Renal pelvis (tissue), 12 donors: ENCODE results near the gene TUT7. TPM values are rescaled to one million over a fixed set of nuclear protein-coding genes. Genes with fewer than 3 reads are reported as not detected.
"Not testable (repeated sequence)": the region's sequence is repeated elsewhere in the genome, so short reads cannot be mapped to it uniquely, and the experiment has no call there.

Experiments used
- DNase-seq: peaks from one replicate; pipeline ENCODE4 v3.0.0-alpha.2; 2013
- long read RNA-seq, 16 experiments: transcript quantifications; one replicate each; lab custom pipeline, GENCODE V29; 2026
- polyA plus RNA-seq, 3 donors: library from polyadenylated mRNA; unstranded; fragments of 120-200 nt; gene quantifications; one replicate each; pipeline ENCODE4 v1.2.1, GENCODE V29; 2013; ENCODE audit not compliant: insufficient read length in 3 of 3

TUT7 gene, protein sequence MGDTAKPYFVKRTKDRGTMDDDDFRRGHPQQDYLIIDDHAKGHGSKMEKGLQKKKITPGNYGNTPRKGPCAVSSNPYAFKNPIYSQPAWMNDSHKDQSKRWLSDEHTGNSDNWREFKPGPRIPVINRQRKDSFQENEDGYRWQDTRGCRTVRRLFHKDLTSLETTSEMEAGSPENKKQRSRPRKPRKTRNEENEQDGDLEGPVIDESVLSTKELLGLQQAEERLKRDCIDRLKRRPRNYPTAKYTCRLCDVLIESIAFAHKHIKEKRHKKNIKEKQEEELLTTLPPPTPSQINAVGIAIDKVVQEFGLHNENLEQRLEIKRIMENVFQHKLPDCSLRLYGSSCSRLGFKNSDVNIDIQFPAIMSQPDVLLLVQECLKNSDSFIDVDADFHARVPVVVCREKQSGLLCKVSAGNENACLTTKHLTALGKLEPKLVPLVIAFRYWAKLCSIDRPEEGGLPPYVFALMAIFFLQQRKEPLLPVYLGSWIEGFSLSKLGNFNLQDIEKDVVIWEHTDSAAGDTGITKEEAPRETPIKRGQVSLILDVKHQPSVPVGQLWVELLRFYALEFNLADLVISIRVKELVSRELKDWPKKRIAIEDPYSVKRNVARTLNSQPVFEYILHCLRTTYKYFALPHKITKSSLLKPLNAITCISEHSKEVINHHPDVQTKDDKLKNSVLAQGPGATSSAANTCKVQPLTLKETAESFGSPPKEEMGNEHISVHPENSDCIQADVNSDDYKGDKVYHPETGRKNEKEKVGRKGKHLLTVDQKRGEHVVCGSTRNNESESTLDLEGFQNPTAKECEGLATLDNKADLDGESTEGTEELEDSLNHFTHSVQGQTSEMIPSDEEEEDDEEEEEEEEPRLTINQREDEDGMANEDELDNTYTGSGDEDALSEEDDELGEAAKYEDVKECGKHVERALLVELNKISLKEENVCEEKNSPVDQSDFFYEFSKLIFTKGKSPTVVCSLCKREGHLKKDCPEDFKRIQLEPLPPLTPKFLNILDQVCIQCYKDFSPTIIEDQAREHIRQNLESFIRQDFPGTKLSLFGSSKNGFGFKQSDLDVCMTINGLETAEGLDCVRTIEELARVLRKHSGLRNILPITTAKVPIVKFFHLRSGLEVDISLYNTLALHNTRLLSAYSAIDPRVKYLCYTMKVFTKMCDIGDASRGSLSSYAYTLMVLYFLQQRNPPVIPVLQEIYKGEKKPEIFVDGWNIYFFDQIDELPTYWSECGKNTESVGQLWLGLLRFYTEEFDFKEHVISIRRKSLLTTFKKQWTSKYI (N-terminal part only)
- polyA plus RNA-seq, result 10 to 100 TPM; 23.3 to 29.9 (median 25.2) TPM
- long read RNA-seq, donor 1, result 0 reads
- long read RNA-seq, donor 2, partial matches to known transcripts, result 5 of 5 reads
- long read RNA-seq, donor 2, other reads (novel, unspliced or antisense), result 0 of 5 reads
- long read RNA-seq, donor 3, result 0 reads
- long read RNA-seq, donor 4, full-length matches to known transcripts, result 1 of 6 reads
- long read RNA-seq, donor 4, partial matches to known transcripts, result 5 of 6 reads
- long read RNA-seq, donor 4, other reads (novel, unspliced or antisense), result 0 of 6 reads
- long read RNA-seq, donor 5, result 0 reads
- long read RNA-seq, donor 6, full-length matches to known transcripts, result 1 of 33 reads
- long read RNA-seq, donor 6, partial matches to known transcripts, result 32 of 33 reads
- long read RNA-seq, donor 6, other reads (novel, unspliced or antisense), result 0 of 33 reads
- long read RNA-seq, donor 7, result 0 reads
- long read RNA-seq, donor 8, result 0 reads
- long read RNA-seq, donor 9, result 0 reads
- long read RNA-seq, donor 10, partial matches to known transcripts, result 0 of 1 reads
- long read RNA-seq, donor 10, other reads (novel, unspliced or antisense), result 0 of 1 reads
- long read RNA-seq, donor 11, result 0 reads
- long read RNA-seq, donor 12, partial matches to known transcripts, result 18 of 18 reads
- long read RNA-seq, donor 12, other reads (novel, unspliced or antisense), result 0 of 18 reads
- long read RNA-seq, donor 13, result 0 reads
- long read RNA-seq, donor 14, result 0 reads
- long read RNA-seq, donor 15, partial matches to known transcripts, result 8 of 8 reads
- long read RNA-seq, donor 15, other reads (novel, unspliced or antisense), result 0 of 8 reads
- long read RNA-seq, donor 16, partial matches to known transcripts, result 0 of 1 reads
- long read RNA-seq, donor 16, other reads (novel, unspliced or antisense), result 0 of 1 reads

DNA sequence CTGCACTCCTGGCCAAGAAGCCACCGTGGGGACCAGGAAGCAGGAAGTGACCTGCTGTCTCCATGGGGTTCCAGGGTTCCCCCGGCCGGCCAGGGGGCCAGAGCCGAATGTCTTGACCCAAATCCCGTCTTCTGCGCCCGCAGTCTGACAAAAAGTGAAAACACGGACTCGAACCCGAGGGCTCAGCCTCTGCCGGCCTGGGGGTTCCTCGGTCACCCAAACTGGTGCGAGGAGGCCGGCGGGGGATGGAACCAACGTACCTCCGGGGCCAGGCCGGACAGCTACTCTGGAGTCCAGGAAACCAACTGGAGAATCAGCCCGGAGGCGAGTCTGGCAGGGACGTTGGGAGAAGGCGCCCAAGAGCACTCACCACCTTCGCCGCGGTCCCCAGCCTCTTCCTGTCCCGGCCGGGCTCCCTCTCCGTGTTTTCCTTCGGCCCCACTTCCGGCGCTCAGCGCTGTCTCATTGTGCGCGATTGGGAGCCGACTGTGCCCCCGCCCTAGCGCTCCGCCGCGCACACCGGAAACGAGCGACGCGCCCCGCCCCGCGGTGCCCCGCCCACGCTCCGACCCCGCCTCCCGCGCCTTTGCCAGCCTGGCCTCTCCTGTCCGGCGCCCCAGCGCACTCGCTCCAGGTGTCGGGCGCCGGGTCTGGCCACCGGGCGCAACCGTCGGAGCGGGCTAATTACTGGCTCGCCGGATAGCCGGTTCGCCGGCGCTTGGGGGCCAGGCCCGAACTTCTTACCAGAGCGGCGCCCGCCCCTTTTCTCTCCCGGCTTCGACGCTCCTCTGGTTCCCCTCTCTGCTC is at the start of gene TUT7:
TSS of gene TUT7 (minus strand) at position 400 of the 807 bp plus-strand sequence. CDS start 1,211 bp downstream, outside the sequence.
- DNase-seq, result peak; percentile 97

DNA sequence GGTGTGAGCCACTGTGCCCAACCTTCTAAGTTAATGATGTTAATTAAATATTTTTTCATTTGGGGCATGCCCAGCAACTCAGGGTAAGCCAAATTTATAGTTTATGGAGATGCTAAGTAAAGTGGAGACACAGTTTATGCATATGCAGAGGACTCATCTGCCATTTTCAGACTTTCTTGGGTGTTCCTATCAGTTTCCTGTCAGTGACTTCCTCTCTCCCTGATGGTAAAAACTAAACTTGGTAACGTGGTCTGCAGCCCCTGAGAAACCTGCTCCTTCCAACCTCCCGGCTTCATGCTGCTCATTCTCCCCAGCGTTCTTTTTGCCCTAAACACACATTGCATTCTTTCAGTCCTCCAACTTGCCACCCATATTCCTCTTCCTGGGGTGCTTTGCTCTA is 48.4 kb upstream of the TUT7 start:
- no peak for DNase-seq

DNA sequence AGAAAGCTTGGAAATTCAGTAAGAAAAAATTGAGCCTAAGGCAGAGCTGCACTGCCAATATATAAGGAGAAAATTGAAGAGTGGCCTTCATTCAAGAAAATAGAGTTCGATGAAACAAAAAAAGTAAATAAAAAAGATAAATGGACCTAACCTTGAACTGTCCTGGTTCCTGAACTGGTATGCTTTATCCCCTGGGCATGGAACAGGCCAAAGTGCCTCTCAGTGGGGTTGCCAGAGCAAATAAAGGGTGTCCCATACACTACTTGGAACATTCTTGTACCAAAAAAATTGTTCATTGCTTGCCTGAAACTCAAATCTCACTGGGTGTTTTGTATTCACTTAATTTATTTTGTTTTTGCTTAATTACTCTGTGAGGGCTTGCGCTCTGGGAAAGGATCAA is 42.2 kb upstream of the TUT7 start:
- DNase-seq, result no peak

DNA sequence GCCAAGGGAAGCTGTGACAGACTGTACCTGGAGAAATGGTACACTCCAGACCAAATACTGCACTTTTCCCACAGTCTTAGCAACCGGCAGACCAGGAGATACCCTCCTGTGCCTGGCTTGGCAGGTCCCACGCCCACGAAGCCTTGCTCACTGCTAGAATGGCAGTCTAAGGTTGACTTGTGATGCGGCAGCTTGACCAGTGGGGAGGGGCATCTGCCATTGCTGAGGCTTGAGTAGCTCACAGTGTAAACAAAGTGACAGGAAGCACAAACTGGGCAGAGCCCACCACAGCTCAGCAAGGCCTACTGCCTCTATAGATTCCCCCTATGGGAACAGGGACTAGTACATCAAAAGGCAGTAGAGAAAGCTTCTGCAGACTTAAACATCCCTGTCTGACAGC is 36.0 kb upstream of the TUT7 start:
- DNase-seq, result not testable (repeated sequence)

DNA sequence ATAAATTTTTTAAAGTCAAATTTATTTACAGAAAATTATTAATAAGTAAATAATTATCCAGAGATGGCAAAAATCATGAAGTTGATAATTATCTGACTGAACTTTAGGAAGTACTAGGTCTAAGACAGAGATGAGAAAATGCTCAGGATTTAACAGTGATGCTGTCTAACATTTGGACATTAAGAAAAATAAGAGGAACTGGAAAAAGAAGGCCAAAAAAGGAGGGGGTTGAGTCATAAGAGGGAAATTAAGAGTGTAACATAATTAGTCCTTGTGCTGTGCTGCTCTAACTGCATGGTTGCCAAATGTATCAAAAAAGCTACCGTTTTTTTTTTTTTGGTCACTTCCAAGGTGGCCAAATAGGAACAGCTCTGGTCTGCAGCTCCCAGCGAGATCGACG is 35.4 kb upstream of the TUT7 start:
- no peak for DNase-seq

DNA sequence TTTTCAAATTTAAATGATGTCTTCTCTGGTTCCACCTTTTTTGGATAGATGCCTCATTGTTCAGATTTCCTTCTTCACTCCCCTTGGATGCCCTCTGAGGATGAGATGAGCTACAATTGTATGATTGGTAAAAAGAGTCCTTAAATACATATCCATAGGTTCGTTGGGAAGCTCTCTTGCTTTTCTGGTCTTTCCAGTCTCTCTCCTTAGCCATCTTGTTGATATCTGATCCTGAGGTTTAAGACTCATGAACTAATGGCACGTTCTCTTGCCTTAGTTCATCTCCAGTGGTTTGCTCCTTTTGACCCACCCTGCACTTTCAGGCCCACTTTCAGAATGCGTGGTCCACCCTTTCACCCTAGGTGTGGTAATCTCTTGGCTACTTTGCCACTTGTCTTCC is 33.2 kb upstream of the TUT7 start:
- no peak for DNase-seq

DNA sequence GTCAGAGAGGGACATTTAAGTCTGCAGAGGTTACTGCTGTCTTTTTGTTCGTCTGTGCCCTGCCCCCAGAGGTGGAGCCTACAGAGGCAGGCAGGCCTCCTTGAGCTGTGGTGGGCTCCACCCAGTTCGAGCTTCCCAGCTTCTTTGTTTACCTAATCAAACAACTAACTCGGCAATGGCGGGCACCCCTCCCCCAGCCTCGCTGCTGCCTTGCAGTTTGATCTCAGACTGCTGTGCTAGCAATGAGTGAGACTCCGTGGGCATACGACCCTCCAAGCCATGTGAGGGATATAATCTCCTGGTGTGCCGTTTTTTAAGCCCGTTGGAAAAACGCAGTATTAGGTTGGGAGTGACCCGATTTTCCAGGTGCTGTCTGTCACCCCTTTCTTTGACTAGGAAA is 28.8 kb upstream of the TUT7 start:
- not testable (repeated sequence) for DNase-seq

DNA sequence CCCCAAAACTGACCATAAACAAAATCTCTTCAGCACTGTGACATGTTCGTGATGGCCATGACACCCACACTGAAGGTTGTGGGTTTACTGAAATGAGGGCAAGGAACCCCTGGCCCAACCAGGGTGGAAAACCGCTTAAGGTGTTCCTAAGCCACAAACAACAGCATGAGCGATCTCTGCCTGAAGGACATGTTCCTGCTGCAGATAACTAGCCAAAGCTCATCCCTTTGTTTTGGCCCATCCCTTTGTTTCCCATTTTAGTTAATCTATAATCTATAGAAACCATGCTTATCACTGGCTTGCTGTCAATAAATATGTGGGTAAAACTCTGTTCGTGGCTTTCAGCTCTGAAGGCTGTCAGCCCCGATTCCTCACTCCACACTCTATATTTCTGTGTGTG is 21.8 kb upstream of the TUT7 start:
- DNase-seq, result no peak

DNA sequence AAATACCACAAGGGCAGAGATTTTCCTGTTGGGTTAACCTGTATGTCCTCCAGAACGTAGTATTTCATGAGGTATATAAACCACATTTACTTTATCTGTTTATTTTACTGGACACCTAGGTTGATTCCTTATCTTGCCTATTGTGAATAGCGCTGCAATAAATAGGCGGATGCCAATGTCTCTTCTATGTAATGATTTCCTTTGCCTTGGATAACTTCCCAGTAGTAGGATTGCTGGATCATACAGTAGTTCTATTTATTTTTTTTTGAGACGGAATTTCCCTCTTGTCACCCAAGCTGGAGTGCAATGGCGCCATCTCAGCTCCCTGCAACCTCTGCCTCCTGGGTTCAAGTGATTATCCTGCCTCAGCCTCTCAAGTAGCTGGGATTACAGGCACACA is 15.6 kb upstream of the TUT7 start:
- DNase-seq, result no peak

DNA sequence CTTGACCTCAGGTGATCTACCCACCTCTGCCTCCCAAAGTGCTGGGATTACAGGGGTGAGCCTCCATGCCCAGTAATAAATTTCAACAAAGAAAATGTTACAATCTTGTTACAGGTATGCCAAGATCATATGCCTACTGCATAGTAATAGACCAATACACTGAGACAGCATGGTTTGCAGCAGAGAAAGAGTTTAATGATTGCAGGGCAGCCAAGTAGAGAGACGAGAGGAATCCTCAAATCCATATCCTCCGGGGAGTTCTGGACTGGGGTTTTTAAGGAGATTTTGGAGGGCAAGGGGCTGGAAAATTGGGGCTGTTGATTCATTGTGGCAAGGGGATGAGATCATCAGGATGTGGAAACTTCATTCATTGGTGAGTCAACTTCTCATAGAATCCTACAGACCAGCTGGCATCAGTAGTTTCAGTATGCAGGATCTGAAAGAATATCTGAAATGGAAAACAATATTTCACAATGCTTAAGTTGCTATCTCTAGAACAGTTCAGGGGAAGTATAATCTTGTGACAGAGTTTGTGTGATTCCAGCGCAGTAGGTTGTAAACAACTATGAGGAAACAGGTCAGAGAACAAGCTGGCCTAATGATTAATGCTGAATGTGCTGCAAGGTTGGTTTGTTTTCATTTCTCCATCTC is 14.8 kb upstream of the TUT7 start:
- DNase-seq, result no peak

DNA sequence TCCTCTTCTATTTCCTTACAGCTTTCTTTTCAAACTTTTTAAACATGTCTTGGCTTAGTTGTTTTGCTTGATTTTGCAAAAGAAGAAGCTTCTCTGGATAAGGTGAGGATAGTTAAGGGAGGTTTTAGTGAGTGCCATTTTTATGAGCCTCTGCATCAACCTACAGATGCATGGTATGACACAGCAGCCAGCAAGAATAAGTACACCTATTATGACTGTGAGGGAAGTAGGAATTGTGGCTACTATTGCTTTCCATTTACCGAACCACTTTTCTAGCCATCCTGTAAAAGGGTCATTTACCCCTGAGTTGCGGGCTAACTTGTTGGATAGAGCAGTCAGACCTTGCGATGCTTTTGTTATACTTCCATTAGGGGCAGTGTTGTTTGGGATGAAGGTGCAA is 7.0 kb upstream of the TUT7 start:
- DNase-seq, result no peak

DNA sequence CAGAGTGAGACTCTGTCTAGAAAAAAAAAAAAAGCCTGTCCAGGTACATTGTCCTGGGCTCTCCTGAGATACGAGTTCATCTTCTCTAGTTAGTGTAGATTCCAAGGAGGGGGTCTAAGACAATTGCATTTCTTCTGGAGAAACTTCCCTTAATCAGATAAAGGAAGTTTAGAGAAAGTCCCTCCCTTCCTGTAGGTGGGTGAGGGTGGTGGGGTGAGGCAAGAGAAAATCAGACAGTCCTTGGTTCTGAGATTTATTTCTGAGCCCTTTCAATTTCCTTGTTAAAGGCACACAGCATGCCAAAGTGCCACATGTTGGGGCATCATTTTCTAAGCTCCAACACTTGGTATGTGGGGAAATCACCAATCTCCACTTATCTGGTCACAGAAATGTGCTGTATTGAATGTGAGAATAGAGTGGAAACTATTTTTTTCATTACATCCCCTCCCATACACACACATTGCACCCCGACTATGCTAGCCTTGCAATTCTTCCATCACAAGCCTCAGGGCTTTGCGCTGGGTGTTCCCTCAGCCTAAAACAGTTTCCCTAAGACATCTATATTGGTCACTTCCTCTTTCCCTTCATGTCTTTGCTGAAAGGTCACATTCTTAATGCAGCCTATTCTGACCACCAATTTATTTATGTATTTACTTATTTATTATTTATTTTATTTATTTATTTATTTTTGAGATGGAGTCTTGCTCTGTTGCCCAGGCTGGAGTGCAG is 5.1 kb upstream of the TUT7 start:
- no peak for DNase-seq

DNA sequence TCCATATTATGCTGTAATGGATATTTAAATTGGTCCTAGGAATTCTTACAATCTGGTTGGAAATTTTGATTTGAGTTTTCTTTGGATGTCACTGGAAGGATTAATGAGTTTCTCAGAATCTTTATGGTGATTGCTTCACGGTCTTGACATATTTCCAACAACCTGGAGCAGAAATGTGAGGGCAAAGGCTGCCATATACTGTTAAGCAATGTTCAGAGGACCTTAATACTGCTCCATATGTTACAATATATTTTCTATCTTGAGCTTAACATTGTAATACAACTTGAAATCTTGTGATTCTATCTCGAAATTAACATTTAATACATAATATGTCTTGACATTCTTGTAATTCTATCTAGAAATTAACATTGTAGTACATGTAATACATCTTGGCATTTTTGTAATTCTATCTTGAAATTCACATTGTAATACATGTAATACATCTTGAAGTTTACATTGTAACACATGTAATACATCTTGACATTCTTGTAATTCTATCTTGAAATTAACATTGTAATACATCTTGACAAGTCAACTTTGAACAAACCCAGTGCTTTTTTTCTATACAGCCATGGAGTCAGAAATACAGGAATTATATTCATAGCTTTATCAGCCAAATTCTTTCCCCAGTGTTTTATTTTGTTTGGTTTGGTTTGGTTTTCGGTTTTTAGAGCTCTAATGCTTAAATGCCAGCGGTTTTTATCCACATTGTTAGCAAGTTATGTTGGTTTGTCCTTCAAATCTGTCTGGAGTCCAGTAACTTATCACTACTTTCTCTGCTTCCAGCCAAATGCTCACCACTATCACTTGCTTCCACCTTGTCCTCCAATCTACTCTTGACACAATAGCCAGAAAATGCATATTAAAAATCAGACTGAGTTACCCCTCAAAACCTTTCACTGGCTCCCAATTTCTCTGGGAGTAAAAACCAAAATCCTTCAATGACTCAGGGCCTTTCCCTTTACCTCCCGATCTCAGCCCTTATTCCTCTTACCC is 3.0 kb upstream of the TUT7 start:
- DNase-seq, result no peak

DNA sequence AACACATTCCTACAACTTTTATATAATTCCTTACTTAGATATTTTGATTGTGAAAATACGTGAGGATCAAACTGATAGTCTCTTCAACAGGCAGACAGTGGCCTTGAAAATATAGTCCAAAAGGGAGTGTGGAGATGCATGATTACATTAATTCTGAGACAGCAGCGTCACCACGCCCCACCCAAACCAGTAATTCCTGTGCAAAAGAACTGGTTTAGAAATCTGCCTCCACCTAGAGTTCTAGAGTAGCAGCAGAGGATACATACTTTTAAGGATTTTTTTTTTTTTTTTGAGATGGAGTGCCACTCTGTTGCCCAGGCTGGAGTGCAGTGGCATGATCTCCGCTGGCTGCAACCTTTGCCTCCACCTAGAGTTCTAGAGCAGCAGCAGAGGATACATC is 1.6 kb upstream of the TUT7 start:
- DNase-seq, result no peak

DNA sequence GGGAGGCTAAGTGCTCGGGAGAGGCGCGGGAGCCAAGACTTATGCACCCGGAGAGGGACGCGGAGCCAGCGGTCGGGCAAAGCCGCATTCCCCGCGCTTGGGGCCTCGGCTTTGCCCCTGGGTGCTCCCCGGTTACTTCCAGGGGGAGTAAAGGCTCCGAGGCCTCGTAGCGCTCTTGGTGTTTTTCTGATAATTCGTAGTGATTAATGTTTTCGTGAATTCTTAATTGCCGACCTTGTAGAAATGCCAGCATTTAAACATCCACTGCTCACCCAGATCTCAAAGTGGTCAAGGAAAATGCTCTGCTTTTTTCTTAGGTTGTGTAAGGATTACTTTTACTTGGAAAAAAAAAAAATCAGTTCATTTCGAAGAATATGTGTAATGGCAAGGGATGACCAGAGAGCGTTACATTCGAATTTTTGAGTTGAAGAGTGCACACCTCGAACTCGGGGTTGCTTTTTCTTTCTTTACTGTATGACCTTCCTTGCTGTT is 654 bp upstream of the TUT7 start:
- DNase-seq, result no peak

DNA sequence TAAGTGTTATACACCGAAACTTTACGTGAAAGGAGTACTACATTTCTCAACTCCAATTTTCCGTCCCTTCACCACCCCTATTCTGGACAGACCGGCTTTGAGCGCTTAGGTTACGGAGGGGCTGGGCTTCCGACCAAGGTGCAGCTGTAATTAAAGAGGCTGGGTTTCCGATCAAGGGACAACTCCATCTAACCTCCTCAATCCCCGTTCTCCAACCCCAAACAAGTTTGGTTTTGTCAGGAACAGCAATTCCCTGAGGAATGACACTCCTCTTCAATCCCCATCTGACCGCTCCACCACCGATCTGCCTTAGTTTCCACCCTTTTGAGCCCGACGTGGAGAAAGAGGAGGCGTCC is 577 bp downstream of the TUT7 start:
- peak; percentile 31 for DNase-seq
